HUDEP-2 (cell line): ENCODE results near the gene PLA2G2A.
"Not testable (repeated sequence)": the region's sequence is repeated elsewhere in the genome, so short reads cannot be mapped to it uniquely, and the experiment has no call there.

Experiments used
- DNase-seq, 76 experiments: peaks; one replicate each; lab custom pipeline; 2025; ENCODE audit not compliant: unreplicated experiment in 76 of 76; lab: John Stamatoyannopoulos, UW

The PLA2G2A gene

DNA sequence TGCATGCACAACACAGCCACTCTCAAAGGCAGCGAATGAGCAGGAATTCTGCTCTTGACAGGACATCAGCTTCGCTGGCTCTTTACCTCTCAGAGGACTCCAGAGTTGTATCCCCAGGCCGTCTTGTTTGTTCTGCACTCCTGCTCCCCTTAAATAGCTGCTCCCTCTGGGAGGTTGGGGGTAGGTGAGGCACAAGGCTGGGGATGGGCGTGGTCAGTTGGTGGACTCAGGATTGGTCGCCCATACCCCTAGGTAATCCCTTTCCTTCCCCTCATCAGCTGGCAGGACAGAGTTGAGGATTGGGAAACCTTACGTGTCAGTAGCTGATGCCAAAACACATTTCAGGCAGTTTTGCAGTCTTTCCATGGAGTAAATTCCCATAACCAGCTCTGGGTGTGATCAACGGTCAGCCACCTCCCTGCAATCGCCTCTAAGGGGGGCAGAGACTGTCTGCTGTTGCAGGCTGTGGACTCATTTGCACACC, at the start of gene PLA2G2A:
TSS of gene PLA2G2A (minus strand) at position 125 of the 484 bp plus-strand sequence. CDS start 845 bp downstream, outside the sequence.
- no peak for DNase-seq

- DNase-seq, result no peak
Measured at GRCh38 chr1:20028726-20029125, 49.3 kb upstream of the PLA2G2A start.

GRCh38 chr1:20028125-20028524, 48.7 kb upstream of the PLA2G2A start:
- no peak for DNase-seq

DNA sequence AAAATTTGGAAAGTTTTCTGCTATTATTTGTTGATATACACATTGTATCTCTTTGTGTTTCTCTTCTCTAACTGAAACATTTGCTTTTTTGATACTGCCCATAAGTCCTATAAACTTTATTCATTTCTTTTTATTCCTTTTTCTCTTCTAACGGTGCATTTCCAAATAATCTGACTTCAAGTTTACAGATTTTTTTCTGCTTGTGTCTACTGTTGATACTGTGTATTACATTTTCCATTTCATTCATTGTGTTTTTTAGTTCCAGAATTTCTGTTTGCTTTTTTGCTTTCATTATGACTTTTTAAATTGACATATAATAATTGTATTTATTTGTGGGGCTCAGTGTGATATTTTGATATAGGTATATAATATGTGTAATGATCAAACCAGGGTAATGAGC, 38.3 kb upstream of the PLA2G2A start:
- no peak for DNase-seq

DNA sequence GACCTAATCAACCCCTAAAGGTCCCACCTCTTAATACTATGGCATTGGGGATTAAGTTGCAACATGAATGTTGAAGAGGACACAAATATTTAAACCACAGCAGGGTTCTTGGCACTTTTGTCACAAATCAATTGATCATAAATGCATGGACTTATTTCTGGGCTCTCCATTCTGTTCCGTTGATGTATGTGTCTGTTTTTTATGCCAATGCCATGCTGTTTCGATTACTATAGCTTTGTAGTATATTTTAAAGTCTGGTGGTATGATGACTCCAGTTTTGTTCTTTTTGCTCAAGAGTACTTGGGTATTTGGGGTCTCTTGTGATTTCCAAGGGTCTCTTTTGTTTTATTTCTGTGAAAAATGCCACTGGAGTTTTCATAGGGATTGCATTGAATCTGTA, 34.7 kb upstream of the PLA2G2A start:
- no peak for DNase-seq

GRCh38 chr1:20010016-20010415, 30.6 kb upstream of the PLA2G2A start:
- DNase-seq, result no peak

GRCh38 chr1:20009212-20009611, 29.8 kb upstream of the PLA2G2A start:
- no peak for DNase-seq

DNA sequence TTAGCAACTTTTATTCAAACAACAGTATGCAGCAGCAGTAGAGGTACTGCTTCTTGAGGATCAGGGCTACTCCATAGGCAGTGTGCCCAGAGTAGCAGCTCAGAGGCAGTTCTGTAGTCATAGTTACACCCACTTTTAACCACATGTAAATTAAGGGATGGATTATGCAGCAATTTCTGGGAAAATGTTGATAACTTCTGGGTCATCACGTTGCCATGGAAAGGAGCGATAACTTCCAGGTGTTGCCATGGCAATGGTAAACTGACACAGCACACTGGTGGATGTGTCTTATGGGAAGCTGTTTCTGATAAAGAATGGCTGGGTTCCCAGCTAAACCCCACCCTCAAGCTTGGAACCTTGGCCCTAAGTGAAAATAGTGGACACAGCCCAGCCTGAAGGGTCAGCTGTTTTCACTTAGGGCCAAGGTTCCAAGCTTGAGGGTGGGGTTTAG, 29.0 kb upstream of the PLA2G2A start:
- peak in 72 of 76 experiments; percentile 4 to 95 (median 68) for DNase-seq

DNA sequence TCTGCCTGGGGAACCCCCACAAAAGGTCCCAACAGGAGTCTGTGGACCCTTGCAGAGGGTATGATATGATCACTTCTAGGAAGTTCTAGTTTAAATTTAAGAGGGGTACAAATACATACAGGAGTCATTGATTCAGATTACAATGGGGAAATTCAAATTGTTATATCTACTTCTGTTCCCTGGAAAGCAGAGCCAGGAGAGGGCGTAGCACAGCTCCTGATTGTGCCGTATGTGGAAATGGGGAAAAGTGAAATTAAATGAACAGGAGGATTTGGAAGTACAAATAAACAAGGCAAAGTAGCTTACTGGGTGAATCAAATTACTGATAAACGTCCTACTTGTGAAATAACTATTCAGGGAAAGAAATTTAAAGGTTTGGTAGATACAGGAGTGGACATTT, 19.4 kb upstream of the PLA2G2A start:
- DNase-seq, result not testable (repeated sequence)

GRCh38 chr1:19990689-19991088, 11.3 kb upstream of the PLA2G2A start:
- DNase-seq, result no peak

DNA sequence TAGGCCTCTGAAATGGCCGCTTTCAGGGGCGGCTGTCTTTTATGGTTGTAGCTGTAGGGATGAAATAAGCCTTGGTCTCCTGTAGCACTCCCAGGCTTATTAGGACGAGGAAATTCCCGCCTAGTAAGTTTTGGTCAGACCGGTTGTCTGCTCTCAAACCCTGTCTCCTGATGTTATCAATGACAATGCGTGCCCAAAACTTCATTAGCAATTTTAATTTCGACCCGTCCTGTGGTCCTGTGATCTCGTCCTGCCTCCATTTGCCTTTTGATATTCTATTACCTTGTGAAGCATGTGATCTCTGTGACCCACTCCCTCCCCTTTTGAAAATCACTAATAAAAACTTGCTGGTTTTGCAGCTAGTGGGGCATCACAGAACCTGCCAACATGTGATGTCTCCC, 10.8 kb upstream of the PLA2G2A start:
- DNase-seq, result not testable (repeated sequence)

GRCh38 chr1:19988267-19989006, 9.0 kb upstream of the PLA2G2A start:
- no peak for DNase-seq

DNA sequence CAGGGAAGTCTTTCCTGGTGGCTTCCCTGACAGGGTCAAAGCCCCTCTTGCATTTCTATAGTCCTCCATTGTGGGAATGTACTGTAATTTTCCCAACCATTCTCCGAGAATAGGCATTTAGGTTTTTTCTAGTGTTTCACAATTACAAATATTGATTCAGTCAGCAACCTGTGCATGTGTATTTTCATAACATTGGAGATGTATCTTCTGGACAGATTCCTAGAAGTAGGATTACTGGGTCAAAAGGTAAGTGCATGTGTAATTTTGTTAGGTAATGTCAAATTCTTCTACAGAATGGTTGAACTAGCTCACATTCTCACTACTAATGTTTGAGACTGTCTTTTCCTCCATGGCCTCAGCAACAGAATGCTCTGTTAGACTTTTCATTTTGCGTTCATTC, 8.3 kb upstream of the PLA2G2A start:
- DNase-seq, result no peak

DNA sequence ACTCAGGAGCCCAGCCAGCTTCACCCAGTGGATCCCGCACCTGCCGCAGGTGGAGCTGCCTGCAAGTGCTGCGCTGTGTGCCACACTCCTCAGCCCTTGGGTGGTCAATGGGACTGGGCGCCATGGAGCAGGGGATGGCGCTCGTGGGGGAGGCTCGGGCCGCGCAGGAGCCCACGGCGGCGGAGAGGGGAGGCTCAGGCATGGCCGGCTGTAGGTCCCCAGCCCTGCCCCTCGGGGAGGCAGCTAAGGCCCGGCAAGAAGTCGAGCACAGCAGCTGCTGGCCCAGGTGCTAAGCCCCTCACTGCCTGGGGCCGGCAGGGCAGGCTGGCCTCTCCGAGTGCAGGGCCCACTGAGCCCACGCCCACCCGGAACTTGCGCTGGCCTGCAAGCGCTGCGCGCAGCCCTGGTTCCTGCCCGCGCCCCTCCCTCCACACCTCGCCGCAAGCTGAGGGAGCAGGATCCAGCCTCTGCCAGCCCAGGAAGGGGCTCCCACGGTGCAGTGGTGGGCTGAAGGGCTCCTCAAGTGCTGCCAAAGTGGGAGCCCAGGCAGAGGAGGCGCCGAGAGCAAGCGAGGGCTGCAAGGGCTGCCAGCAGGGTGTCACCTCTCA, 5.1 kb upstream of the PLA2G2A start:
- not testable (repeated sequence) for DNase-seq

DNA sequence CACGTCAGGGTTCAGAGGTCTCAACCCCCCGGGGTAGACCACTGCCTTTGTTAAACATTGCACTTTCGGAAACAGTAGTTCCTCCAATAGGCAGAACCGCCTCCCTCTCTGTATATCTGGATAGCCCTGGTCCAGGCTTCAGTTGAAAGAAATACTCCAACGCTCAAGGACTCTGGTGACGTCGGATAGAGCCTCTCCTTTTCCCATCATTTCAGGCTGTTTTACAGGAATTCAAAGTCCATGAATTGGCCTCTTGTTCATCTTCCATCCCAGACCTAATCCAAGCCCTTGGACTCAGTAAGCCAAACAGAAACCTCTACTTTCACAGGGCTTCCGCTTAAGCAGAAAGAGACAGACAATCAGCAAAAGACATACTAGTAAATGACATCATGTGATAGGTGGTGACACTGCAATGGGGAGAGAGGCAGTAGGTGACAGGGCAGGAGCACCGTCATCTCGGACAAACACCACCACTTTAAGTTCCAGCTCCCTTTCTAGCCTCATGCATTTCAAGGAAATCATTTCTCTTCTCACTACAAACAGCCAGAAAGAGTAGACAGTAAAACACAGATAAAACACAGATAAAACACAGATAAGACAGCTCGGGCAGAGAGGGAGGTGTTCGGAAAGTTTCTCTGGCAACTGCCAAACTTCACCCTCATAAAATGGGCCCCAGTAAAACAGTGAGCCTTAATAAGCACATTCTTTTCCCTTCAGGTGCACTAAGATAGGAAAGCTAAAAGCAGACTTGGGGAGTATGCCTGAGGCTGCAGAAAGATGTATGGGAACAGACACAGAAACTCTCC, 2.3 kb upstream of the PLA2G2A start:
- peak in 20 of 76 experiments; percentile 1 to 44 (median 25) for DNase-seq

DNA sequence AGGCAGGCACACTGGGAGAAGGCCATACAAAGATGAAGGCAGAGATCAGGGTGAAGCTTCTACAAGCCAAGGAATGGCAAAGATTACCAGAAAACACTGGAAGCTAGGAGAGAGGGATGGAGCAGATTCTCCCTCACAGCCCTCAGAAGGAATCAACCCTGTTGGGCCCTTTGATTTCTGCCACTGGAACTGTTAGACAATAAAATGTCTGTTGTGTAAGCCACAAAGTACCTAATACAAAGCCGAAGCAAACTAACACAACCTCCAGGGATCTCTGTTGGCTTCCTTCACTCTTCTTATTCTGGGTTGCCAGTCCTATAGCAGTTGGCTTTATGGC, 1.7 kb upstream of the PLA2G2A start:
- DNase-seq, result no peak

GRCh38 chr1:19980314-19980713, 896 bp upstream of the PLA2G2A start:
- no peak for DNase-seq

DNA sequence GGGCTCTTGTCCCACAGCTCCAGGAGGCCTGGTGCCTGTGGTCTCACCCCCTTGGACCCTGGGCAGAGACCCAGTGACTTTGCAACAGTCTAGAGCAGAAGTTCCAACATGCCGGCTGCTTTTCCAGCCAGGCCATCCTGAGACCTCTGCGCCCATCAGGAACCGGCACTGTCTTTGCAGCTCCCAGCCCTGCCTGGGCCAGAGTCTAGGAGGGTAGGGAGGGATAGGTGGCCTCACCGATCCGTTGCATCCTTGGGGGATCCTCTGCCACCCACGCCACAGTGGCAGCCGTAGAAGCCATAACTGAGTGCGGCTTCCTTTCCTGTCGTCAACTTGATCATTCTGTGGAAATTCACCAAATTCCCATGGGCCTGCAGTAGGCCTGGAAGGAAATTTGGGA, 1.3 kb downstream of the PLA2G2A start:
- DNase-seq, result no peak

DNA sequence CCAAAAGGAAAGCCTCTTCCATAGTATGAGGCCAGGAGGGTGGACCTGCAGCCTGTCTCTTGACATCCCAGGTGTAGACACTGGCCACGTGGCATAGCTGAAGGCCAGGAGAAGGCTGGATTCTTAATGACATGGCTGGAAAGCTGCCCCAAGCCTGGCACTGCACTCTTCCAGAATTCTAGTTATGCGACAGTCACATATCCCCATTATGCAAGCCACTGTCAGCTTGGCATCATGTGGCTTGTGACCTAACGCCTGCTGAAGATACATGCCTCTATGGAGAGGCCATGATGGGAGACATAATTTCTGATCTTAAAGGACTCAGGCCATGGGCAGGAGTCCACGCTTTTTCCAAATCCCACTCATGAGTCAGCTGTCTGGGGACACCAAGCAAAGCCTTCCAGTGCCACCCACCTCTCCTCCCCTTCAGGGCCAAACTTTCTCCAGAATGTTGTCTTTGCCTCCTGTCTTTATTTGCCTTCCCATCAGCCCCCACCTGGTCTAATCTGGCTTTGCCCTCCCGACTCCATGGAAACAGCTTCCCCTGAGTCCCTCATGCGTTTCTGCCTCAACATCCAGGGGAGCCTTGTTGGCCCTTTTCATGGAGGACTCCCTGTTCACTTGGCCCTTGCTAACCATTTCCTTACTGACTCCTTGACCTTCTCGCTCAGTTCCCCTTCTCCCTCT, 3.0 kb downstream of the PLA2G2A start:
- DNase-seq, result no peak

GRCh38 chr1:19975423-19976193, 3.8 kb downstream of the PLA2G2A start:
- DNase-seq, result no peak
